Sigmoid colon (tissue), 7 donors: ENCODE measurements around the gene SRBD1. TPM values are rescaled to one million over a fixed set of nuclear protein-coding genes. Genes with fewer than 3 reads are reported as not detected.

Experiments
- DNase-seq: peaks from one replicate; pipeline ENCODE4 v3.0.0-alpha.2; 2019
- H3K27ac ChIP-seq, 4 donors: fragments of 200-600 bp; sonication (generic); one replicate each; pipeline ENCODE4 v1.5.1; 2016 to 2019; ENCODE audit warnings: mild to moderate bottlenecking in 1 of 4
- H3K27me3 ChIP-seq, 3 donors: fragments of 200-600 bp; sonication (generic); one replicate each; pipeline ENCODE4 v1.5.1; 2019; ENCODE audit warnings: mild to moderate bottlenecking in 1 of 3
- H3K36me3 ChIP-seq, 4 donors: fragments of 200-600 bp; sonication (generic); one replicate each; pipeline ENCODE4 v1.5.1; 2016 to 2019
- H3K4me1 ChIP-seq, 4 donors: fragments of 200-600 bp; sonication (generic); one replicate each; pipeline ENCODE4 v1.5.1; 2017 to 2019
- H3K4me3 ChIP-seq, 4 donors: fragments of 200-600 bp; sonication (generic); one replicate each; pipeline ENCODE4 v1.5.1; 2017 to 2019; ENCODE audit warnings: mild to moderate bottlenecking in 2 of 4, moderate library complexity in 1 of 4
- H3K9me3 ChIP-seq, 4 donors: fragments of 200-600 bp in 3 of 4; sonication (generic) in 3 of 4; one replicate each; pipeline versions ENCODE4 v1.5.1 to v1.6.1; 2013 to 2019
- EP300 ChIP-seq, 4 donors: sonication (generic); formaldehyde crosslinking; IDR thresholded peaks; one replicate each; pipeline ENCODE4 v1.6.1; 2017; ENCODE audit warnings: antibody characterized with exemption in 4 of 4
- POLR2A ChIP-seq, 2 donors: fragments of 450-650 bp; IDR thresholded peaks; one replicate each; pipeline ENCODE4 v1.6.1; 2016; ENCODE audit warnings: antibody characterized with exemption in 2 of 2, mild to moderate bottlenecking in 2 of 2, moderate library complexity in 2 of 2
- POLR2AphosphoS5 ChIP-seq, 4 donors: sonication (generic); formaldehyde crosslinking; IDR thresholded peaks; one replicate each; pipeline ENCODE4 v1.6.1; 2017; ENCODE audit warnings: antibody characterized with exemption in 4 of 4
- WGBS, 2 donors: extraction: QIAGEN DNeasy Blood & Tissue Kit; methylation state at CpG; one replicate each; pipeline ENCODE4 v1.1.7; 2013; 5-methylcytosine and 5-hydroxymethylcytosine counted together
- intact Hi-C: fragments of 100-400 bp; cut with DNase I; formaldehyde crosslinking; loops from one replicate; pipeline ENCODE4 v1.15.1; 2023
- polyA plus RNA-seq, 3 donors: library from polyadenylated mRNA; stranded (reverse); fragments of 200-250 nt; gene quantifications; one replicate each; pipeline ENCODE4 v1.2.3, GENCODE V29; 2013
- total RNA-seq, 4 donors: library from RNA; depleted of rRNA; stranded (reverse); fragments of >200 nt; gene quantifications; one replicate each; pipeline ENCODE4 v1.1.0, GENCODE V29; 2016
- TF ChIP-seq, protein P1 (sequence below), 4 experiments: fragments of 450-650 bp in 3 of 4; fragments of 200-600 bp in 1 of 4; IDR thresholded peaks; one replicate each; pipeline ENCODE4 v1.5.1; 2016 to 2019; ENCODE audit warnings: antibody characterized with exemption in 4 of 4, mild to moderate bottlenecking in 3 of 4, moderate library complexity in 2 of 4
- donor health status: healthy with polysubstance abuse.
- donor health status: Bipolar disorder and iron deficiency.
- donor health status: healthy.

SRBD1 gene
- total and polyA plus RNA-seq, 7 donors = 9.0 to 31.4 (median 16.0) TPM

- no peak overlapping the region for H3K27ac ChIP-seq
- intact Hi-C loops = no loop called here
- H3K4me1 ChIP-seq = peaks cover 0 to 4% (median 0%) of the 10 kb centered on the region in 4 donors
- no peak for TF ChIP-seq EP300 (IDR thresholded peaks at IDR 0.05)
- TF ChIP-seq POLR2A (IDR thresholded peaks at IDR 0.05) = no peak
- TF ChIP-seq POLR2AphosphoS5 (IDR thresholded peaks at IDR 0.05) = no peak
- TF ChIP-seq, protein P1, sequence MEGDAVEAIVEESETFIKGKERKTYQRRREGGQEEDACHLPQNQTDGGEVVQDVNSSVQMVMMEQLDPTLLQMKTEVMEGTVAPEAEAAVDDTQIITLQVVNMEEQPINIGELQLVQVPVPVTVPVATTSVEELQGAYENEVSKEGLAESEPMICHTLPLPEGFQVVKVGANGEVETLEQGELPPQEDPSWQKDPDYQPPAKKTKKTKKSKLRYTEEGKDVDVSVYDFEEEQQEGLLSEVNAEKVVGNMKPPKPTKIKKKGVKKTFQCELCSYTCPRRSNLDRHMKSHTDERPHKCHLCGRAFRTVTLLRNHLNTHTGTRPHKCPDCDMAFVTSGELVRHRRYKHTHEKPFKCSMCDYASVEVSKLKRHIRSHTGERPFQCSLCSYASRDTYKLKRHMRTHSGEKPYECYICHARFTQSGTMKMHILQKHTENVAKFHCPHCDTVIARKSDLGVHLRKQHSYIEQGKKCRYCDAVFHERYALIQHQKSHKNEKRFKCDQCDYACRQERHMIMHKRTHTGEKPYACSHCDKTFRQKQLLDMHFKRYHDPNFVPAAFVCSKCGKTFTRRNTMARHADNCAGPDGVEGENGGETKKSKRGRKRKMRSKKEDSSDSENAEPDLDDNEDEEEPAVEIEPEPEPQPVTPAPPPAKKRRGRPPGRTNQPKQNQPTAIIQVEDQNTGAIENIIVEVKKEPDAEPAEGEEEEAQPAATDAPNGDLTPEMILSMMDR (IDR thresholded peaks at IDR 0.05) = no peak
- H3K36me3 ChIP-seq = no peaks in the 10 kb centered on the region
- WGBS, 2 donors = 91 to 92% methylated on average over 3 of the region's 3 CpGs
- H3K9me3 ChIP-seq = no peaks in the 10 kb centered on the region
- no peak for DNase-seq
- no peak overlapping the region for H3K4me3 ChIP-seq
- H3K27me3 ChIP-seq = no peaks in the 10 kb centered on the region
Observed at GRCh38 chr2:45470531-45470930, 140.5 kb downstream of the SRBD1 start.

DNA sequence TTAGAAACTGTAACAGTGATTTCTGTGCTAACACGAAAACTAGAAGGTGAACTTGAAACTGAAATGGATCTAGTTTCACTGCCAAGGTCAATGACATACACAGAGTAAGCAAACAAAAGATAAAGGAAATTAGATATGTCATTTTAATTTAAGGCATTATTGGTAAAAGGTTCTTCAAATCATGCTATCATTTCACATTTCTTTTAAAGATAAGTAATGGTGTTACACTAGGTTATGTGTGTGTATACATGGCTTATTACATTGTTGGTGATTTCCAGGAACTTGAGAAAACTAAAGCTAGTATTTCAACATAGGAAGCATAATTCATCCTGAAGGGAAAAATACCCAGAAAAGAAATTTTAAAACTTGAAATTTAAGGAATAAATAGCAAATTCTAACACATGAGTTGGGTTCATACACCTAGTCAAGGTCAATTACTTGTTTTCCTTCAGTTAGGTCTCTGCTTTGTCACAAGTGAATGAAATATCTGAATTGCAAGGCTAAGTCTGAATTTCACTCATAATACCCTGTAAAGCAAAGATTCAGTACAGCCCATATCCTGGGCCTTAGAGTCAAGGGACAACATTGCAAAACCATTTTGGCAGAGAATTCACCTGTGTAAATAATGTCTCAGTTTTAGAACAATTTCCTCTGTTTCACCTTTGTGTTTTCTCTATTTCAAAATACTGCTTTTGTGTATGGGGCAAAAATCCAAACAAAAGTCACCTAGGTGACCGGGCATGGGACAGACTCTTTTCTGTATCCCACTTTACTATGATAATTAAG, 141.6 kb downstream of the SRBD1 start:
- H3K27ac ChIP-seq = no peak overlapping the region
- intact Hi-C loops = no loop called here
- WGBS, 2 donors = 20 to 75% methylated on average over 2 of the region's 2 CpGs
- no peaks in the 10 kb centered on the region for H3K27me3 ChIP-seq
- DNase-seq = no peak
- peaks cover 0 to 4% (median 0%) of the 10 kb centered on the region in 4 donors for H3K4me1 ChIP-seq
- H3K36me3 ChIP-seq = no peaks in the 10 kb centered on the region
- no peak overlapping the region for H3K4me3 ChIP-seq
- TF ChIP-seq, protein P1 (IDR thresholded peaks at IDR 0.05) = no peak
- TF ChIP-seq EP300 (IDR thresholded peaks at IDR 0.05) = no peak
- TF ChIP-seq POLR2AphosphoS5 (IDR thresholded peaks at IDR 0.05) = peak in 1 of 4 donors; percentile 25
- no peak for TF ChIP-seq POLR2A (IDR thresholded peaks at IDR 0.05)
- no peaks in the 10 kb centered on the region for H3K9me3 ChIP-seq

DNA sequence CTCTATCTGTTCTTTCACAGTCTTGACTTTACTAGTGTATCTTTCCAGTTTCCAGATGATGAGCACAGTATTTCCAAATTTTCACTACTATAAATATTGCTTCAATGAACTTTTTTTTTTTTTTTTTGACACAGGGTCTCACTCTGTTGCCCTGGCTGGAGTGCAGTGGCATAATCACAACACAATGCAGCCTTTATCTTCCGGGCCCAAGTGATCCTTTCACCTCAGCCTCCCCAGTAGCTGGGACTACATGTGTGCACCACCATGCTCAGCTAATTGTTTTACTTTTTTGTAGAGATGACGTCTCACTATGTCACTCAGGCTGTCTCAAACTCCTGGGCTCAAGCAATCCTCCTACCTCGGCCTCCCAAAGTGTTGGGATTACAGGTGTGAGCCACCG, 142.8 kb downstream of the SRBD1 start:
- no peaks in the 10 kb centered on the region for H3K9me3 ChIP-seq
- H3K4me1 ChIP-seq = peaks cover 0 to 4% (median 0%) of the 10 kb centered on the region in 4 donors
- no peaks in the 10 kb centered on the region for H3K36me3 ChIP-seq
- intact Hi-C loops = no loop called here
- no peak overlapping the region for H3K27ac ChIP-seq
- 97% methylated on average over 4 of the region's 4 CpGs for WGBS, 2 donors
- DNase-seq = no peak
- no peak for TF ChIP-seq POLR2AphosphoS5 (IDR thresholded peaks at IDR 0.05)
- no peak for TF ChIP-seq EP300 (IDR thresholded peaks at IDR 0.05)
- no peak for TF ChIP-seq POLR2A (IDR thresholded peaks at IDR 0.05)
- TF ChIP-seq, protein P1 (IDR thresholded peaks at IDR 0.05) = no peak
- H3K27me3 ChIP-seq = no peaks in the 10 kb centered on the region
- H3K4me3 ChIP-seq = no peak overlapping the region

DNA sequence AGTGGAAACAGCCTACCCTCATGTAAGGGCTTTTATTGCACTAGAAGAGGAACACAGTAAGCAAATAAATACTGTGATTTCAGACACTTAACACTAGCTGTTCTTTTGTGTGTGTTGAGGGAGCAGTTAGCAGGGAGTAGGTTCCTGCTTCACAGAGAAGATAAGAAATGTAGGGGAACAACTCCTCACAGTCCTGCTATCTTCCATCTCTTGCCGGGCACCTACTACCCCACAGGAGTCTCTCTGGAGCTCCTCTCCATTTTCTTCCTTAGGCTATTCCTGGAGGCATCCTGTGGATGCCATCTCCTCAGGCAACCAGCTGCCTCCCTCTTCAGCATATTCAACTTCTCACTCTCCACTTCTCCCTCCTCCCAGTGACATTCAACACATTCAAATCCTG, 145.0 kb downstream of the SRBD1 start:
- Histone ChIP-seq H3K27me3 (no peaks in the 10 kb centered on the region), H3K27ac (no peak overlapping the region), H3K9me3 (no peaks in the 10 kb centered on the region), H3K4me3 (no peak overlapping the region), H3K4me1 (peaks cover 0 to 4% (median 0%) of the 10 kb centered on the region in 4 donors), H3K36me3 (no peaks in the 10 kb centered on the region)
- no peak for DNase-seq
- intact Hi-C loops = no loop called here
- WGBS, 2 donors = 21 to 59% methylated on average over 1 of the region's 1 CpG
- TF ChIP-seq POLR2AphosphoS5 (IDR thresholded peaks at IDR 0.05) = no peak
- TF ChIP-seq, protein P1 (IDR thresholded peaks at IDR 0.05) = no peak
- TF ChIP-seq POLR2A (IDR thresholded peaks at IDR 0.05) = no peak
- TF ChIP-seq EP300 (IDR thresholded peaks at IDR 0.05) = no peak
